Left colon (tissue), 2 donors: ENCODE data around the gene FKBP2. TPM values are rescaled to one million over a fixed set of nuclear protein-coding genes. Genes with fewer than 3 reads are reported as not detected.

ENCODE experiments used
- ATAC-seq: fragments of 200-7000 bp; cut with Tn5 transposase; one replicate; pipeline ENCODE4 v1.9.1; 2020; ENCODE audit warnings: mild to moderate bottlenecking, moderate library complexity
- DNase-seq, 2 donors: peaks; one replicate each; pipeline ENCODE4 v3.0.0-alpha.2; 2020
- intact Hi-C, 2 donors: fragments of 100-400 bp; cut with DNase I in 1 of 2; cut with micrococcal nuclease in 1 of 2; formaldehyde crosslinking; loops; one replicate each; pipeline versions ENCODE4 v1.11.2 to v1.14.0; 2022; cut with DNase I, micrococcal nuclease
- total RNA-seq, 2 donors: library from RNA; stranded (reverse); fragmentation: NEBNext Ultra II Directional; extraction: Animal tissue kit (Norgen Biotek cat#: 25700); gene quantifications; one replicate each; pipeline ENCODE4 v1.2.1, GENCODE V29; 2021
- donor health status: DM: no; HTN: no; CAD: no.
- donor health status: DM: yes; HTN: yes; CAD: no.

Gene FKBP2
- total RNA-seq, 2 donors from 2014 or later = 78.5 to 104 TPM

DNA sequence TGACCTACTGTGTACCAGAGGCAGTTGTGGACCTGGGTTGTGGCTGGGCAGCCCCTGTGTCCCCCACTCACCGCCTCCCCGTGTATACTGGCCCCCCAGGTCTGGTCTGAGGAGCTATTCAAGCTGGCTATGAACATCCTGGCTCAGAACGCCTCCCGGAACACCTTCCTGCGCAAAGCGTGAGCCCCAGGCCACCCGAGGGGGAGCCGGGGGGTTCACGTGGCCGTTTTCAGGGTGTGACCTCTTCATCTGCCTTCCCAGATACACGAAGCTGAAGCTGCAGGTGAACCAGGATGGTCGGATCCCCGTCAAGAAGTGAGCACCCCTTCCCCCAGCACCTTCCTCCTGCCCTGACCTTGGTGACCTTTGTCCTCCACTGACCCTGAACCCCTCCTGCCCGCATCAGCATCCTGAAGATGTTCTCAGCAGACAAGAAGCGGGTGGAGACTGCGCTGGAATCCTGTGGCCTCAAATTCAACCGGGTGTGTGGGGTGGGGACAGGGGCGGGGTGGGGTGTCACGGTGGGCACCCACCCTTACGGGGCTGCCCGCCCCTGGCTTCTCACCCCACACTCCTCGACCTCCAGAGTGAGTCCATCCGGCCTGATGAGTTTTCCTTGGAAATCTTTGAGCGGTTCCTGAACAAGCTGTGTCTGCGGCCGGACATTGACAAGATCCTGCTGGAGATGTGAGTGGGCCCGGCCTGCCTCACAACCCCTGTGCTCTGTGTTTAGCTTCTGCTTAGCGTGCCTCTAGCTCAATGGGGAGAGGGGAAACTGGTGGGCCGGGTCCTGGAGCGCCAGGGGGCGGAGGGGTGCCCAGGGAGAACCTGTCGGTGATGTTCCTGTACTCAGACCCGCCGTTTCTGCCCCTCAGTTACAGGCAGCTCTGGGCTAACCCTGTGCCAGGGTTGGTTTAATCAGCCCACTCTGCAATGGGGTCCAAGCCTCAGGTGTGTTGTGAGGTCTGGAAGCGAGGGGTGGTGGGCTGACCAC, 14.5 kb downstream of the FKBP2 start:
- no peak for ATAC-seq
- DNase-seq = no peak
- intact Hi-C loops = no loop called here

DNA sequence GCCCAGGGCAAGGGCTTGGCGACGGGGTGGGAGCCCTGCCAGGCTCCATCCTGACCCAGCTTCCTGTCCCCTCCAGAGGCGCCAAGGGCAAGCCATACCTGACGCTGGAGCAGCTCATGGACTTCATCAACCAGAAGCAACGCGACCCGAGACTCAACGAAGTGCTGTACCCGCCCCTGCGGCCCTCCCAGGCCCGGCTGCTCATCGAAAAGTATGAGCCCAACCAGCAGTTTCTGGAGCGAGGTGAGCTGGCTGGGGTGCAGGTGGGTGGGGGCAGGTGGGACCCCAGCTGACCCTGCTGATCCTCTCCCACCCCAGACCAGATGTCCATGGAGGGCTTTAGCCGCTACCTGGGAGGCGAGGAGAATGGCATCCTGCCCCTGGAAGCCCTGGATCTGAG, 15.4 kb downstream of the FKBP2 start:
- ATAC-seq = no peak
- intact Hi-C loops = no loop called here
- DNase-seq = no peak

DNA sequence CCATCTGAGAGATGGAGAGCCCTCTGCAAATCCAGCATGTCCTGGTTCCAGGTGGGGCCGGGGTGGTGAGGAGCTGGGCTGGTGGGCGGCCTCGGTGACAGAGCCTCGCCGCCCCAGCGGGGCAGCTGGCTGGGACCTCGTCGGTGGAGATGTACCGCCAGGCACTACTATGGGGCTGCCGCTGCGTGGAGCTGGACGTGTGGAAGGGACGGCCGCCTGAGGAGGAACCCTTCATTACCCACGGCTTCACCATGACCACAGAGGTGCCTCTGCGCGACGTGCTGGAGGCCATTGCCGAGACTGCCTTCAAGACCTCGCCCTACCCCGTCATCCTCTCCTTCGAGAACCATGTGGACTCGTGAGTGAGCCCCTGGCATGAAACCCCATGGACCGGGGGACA, 17.5 kb downstream of the FKBP2 start:
- intact Hi-C loops = no loop called here
- no peak for DNase-seq
- ATAC-seq = no peak

DNA sequence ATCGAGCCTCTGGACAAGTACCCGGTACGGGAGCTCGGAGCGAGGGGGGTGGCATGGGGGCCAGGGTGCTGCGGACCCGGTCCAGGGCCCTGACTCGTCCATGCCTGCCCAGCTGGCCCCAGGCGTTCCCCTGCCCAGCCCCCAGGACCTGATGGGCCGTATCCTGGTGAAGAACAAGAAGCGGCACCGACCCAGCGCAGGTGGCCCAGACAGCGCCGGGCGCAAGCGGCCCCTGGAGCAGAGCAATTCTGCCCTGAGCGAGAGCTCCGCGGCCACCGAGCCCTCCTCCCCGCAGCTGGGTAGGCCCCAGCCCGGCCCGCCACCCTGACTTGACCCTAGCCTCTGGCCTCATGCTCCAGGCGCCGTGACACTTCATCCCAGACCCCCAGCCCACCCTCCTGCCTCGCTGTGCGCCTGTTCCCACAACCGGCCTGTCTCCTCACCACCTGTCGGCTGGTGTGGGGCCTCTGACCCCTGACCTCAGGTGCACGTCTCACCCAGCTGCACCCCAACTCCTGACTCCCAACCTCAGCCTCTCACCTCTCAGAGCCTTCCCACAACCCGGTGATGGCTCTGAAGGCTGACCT, 18.1 kb downstream of the FKBP2 start:
- DNase-seq (no peak), ATAC-seq (no peak)
- intact Hi-C loops = no loop called here

DNA sequence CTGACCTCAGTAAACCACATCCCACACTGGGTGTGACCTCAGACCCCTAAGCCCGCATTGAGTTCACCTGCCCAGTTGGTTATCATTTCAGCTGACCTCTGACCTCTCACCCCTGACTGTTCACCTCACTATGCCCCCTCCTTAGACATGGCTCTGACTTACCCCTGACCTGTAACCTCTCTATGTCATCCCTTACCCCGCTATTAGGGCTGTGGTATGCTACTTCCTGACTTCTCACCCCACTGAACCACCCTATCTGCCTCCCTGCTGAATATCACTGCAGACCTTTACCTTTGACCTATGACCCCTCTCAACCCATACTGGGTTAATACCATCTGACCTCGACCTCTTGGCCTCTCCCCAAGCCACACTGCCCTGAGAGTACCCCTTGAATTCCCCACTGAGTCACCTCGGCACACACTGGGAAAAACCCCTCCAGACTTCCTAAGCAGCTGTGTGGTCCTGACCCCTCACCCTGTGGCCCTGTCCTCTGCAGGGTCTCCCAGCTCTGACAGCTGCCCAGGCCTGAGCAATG, 18.7 kb downstream of the FKBP2 start:
- ATAC-seq = no peak
- intact Hi-C loops = no loop called here
- DNase-seq = no peak

DNA sequence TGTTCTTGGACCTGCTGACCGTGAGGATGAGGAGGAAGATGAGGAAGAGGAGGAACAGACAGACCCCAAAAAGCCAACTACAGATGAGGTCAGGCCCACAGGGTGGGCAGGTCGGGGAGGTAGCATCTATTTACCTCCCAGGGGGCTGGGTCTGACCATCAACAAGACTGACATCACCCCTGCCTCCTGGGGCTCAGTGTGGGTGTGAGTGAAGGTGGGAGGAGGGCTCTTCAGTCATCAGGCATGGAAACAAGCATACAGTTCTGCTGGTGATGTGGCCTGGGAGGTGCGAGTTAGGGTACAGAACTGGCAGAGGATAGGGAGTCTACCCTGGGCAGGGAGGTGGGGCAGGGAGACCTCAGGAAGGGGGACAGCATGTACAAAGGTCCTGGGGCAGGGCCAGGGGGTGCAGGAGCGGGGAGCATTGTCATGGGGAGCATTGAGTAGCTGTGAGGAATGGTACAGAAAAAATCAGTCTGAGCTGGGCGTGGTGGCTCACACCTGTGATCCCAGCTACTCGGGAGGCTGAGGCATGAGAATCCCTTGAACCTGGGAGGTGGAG, 19.3 kb downstream of the FKBP2 start:
- ATAC-seq = no peak
- intact Hi-C loops = no loop called here
- DNase-seq = no peak

- DNase-seq = no peak
- intact Hi-C loops = no loop called here
- ATAC-seq = no peak
Measured at GRCh38 chr11:64261556-64262080, 20.7 kb downstream of the FKBP2 start.

DNA sequence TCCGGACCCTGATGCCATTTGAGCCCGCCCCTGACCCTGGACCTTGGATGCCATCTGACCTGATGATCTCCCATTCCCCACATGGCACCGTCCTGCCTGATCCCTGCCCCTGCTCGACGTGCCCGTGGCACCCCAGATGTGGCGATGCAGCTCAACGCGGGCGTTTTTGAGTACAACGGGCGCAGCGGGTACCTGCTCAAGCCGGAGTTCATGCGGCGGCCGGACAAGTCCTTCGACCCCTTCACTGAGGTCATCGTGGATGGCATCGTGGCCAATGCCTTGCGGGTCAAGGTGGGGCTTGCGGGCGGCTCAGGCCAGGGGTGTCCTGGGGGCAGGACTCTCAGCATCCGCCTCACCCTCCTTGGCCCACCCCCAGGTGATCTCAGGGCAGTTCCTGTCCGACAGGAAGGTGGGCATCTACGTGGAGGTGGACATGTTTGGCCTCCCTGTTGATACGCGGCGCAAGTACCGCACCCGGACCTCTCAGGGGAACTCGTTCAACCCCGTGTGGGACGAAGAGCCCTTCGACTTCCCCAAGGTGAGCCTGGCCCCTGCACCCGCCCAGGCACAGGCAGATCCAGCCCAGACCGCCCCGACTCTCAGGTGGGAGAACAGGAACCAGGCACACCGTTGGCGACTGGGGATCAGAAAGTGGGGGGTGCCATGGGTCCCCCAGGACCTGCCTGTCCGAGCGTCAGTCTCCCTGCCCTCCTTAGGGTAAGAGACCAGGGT, 21.5 kb downstream of the FKBP2 start:
- ATAC-seq (no peak), DNase-seq (no peak)
- intact Hi-C loops = no loop called here

- no peak for DNase-seq
- ATAC-seq = no peak
- intact Hi-C loops = no loop called here
Measured at GRCh38 chr11:64263021-64263946, 22.4 kb downstream of the FKBP2 start.

DNA sequence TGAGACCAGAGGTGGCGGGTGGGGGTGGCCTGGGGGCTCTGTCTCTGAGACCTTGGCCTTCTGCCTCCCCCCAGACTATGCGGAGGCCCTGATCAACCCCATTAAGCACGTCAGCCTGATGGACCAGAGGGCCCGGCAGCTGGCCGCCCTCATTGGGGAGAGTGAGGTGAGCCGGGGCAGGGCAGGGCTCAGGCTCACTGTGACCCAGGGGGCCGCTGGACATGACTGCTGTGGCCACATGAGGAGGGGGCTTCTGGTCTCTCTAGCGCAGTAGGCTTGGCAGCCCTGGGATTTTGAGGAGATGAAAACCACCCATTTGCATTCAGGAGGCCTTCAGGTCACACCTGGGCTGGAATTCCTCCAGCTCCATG, 23.0 kb downstream of the FKBP2 start:
- DNase-seq (no peak), ATAC-seq (no peak)
- intact Hi-C loops = no loop called here

DNA sequence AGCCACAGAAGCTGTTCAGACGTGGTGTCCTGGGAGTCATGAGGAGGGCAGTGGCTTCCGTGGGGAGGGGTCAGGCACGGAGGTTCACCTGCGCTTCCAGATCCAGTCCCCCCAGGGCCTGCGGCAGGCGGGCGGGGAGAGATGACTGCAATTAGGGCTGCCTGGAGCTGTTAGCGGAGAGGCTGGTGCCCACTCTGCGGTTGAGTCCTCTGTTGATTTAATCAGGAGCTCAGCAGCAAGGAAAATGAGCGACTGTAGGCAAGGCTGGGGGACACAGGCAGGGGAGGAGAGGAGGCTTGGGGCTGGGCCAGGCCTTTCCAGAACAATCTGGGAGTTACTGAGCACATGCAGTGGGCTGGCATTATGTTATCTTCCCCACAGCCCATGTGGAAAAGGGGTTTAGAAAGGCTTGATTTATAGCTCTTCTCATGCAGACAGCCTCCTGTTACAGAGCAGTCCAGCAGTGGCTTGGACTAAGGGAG, 23.5 kb downstream of the FKBP2 start:
- intact Hi-C loops = no loop called here
- ATAC-seq = no peak
- DNase-seq = no peak

DNA sequence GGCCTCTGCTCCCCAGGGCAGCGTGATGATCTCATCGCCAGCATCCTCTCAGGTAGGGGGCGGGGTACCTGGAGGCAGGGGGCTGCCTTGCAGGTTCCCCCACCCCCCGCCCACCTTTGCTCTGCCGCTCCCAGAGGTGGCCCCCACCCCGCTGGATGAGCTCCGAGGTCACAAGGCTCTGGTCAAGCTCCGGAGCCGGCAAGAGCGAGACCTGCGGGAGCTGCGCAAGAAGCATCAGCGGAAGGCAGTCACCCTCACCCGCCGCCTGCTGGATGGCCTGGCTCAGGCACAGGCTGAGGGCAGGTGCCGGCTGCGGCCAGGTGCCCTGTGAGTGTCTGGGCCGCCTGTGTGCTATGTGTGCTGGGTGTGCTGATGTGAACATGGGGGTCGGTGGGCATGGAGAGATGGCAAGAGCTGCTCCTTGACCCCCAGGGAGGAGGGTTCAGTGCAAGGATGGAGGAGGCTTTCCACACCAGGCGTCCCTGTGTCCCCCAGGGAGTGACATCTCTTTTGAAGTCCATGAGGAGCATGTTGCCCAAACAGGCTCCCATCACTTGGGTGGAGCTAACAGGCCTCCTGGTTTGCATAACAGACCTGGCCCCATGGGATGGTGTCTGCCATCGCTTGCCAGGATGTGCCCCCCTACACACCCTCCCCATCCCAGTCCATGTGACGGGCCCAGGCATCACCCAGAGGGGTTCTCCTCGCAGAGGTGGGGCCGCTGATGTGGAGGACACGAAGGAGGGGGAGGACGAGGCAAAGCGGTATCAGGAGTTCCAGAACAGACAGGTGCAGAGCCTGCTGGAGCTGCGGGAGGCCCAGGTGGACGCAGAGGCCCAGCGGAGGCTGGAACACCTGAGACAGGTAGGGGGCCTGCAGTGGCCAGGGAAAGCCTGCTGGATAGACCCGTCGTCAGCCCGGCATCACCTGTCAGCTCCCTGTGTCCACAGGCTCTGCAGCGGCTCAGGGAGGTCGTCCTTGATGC, 24.6 kb downstream of the FKBP2 start:
- ATAC-seq = no peak
- DNase-seq = no peak
- intact Hi-C loops = no loop called here

GRCh38 chr11:64266339-64266738, 25.4 kb downstream of the FKBP2 start:
- ATAC-seq (no peak), DNase-seq (no peak)

DNA sequence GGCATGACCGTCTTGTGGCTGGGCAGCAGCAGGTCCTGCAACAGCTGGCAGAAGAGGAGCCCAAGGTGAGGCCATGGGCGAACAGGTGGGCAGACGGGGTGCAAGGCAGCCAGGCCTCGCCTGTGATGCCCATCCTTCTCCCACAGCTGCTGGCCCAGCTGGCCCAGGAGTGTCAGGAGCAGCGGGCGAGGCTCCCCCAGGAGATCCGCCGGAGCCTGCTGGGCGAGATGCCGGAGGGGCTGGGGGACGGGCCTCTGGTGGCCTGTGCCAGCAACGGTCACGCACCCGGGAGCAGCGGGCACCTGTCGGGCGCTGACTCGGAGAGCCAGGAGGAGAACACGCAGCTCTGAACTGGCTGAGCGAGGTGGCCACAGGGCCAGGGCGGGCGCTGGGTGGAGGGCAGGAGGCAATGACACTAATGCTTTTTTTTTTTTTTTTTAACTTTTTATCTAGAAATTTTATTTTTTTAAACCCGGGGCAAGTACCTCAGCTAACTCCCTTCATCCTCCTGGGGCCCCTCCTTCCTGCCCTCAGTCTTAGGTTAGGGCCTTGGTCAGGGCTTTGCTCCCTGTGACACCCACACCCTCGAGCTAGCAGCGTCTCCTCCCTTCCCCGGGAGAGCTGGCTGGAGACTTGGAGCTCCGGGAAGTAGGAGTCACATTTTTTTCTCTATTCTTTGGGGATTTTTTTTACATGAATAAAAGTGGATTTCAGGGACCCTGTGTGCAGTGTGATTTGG, 26.5 kb downstream of the FKBP2 start:
- ATAC-seq (no peak), DNase-seq (peak in 1 of 2 donors; percentile 37)
- intact Hi-C loops = no loop called here

More at GRCh38 chr11:64266339-64266738, 25.4 kb downstream of the FKBP2 start:
- intact Hi-C loops = no loop called here

DNA sequence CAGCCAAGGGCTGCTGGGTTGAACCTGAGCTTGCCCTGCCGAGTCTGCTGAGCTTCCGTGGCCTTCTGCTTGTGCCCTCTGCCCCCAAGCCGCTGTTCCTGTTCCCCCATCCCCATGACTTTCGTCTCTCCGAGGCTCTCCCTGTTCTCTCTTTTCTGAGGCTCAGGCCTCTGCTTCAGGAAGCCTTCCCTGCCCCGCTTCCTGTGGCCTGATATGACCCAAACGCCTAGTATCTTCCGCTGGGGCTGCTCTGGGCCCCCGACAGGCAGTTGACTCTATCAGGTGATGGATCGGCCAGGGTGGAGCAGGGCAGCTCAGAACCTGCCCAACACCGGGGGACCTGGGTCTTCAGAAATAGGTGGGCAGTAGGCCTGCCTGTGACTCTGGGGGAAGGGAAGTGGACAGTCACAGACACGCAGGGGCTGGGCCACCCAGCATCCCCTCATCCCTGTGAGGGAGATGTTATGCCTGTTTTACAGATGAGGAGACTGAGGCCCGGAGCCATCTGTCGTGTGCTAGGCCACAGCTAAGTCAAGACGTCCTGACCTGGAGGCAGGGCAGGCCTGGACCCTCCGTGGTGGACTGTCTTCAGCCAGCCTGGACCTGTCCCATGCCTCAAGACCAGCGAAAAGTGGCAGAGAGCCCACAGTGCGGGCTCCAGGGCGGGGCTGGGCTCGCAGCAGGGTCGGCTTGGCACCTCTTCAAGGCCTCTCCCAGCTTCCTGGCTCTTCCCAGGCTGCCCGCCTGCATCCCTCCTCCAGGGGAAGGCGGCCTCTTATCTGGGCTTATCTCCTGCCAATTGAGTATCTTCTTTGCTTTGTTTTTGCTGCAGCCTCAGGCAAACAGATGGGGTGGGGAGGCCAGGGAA, 27.4 kb downstream of the FKBP2 start:
- DNase-seq (peak; percentile 83 to 85), ATAC-seq (peak; percentile 25)
- intact Hi-C loops = no loop called here
